HepG2 (cell line): ENCODE data around the gene SEC24A. TPM values are rescaled to one million over a fixed set of nuclear protein-coding genes. Genes with fewer than 3 reads are reported as not detected.

Experiments
- BRD4 ChIP-seq: sonication (generic); formaldehyde crosslinking; IDR thresholded peaks from 2 replicates; pipeline ENCODE4 v1.4.0; 2020; ENCODE audit warnings: missing genetic modification reagents
- CHD2 ChIP-seq: IDR thresholded peaks from 2 replicates; pipeline ENCODE4 v1.6.1; 2011; ENCODE audit warnings: low read depth, low read length, improper control_type of control experiment
- EEA1 ChIP-seq: sonication (generic); formaldehyde crosslinking; IDR thresholded peaks from 2 replicates; pipeline ENCODE4 v1.5.1; 2020; ENCODE audit warnings: mild to moderate bottlenecking, missing genetic modification reagents, borderline replicate concordance
- ERF ChIP-seq: IDR thresholded peaks from 2 replicates; pipeline ENCODE4 v1.6.1; 2018; ENCODE audit warnings: missing biosample characterization, missing genetic modification reagents
- FOXM1 ChIP-seq: sonication (generic); formaldehyde crosslinking; IDR thresholded peaks from 2 replicates; pipeline ENCODE4 v1.5.0; 2020; ENCODE audit warnings: missing genetic modification reagents
- ISX ChIP-seq: sonication (generic); formaldehyde crosslinking; conservative IDR thresholded peaks from 2 replicates; pipeline ENCODE4 v1.5.0; 2020; ENCODE audit warnings: missing genetic modification reagents
- SRF ChIP-seq: IDR thresholded peaks from 2 replicates; pipeline ENCODE4 v1.6.1; 2011; ENCODE audit warnings: mild to moderate bottlenecking, low read depth, low read length, moderate library complexity
- SRSF9 ChIP-seq: fragments of 200-400 bp; formaldehyde crosslinking; IDR thresholded peaks from 2 replicates; pipeline ENCODE4 v1.6.1; 2018; ENCODE audit warnings: borderline replicate concordance, mild to moderate bottlenecking, low read depth, low read length; ENCODE audit not compliant: insufficient read depth, poor library complexity, severe bottlenecking
- ZNF205 ChIP-seq: IDR thresholded peaks from 2 replicates; pipeline ENCODE4 v1.6.1; 2018; ENCODE audit warnings: missing biosample characterization, missing genetic modification reagents
- ZNF557 ChIP-seq: sonication (generic); formaldehyde crosslinking; IDR thresholded peaks from 2 replicates; pipeline ENCODE4 v1.4.0; 2020; ENCODE audit warnings: missing genetic modification reagents
- ZNF564 ChIP-seq: sonication (generic); formaldehyde crosslinking; IDR thresholded peaks from 2 replicates; pipeline ENCODE4 v1.8.1; 2023; ENCODE audit warnings: mild to moderate bottlenecking, missing genetic modification reagents
- ZNF788 ChIP-seq: sonication (generic); formaldehyde crosslinking; IDR thresholded peaks from 2 replicates; pipeline ENCODE4 v1.5.0; 2020; ENCODE audit warnings: mild to moderate bottlenecking, missing genetic modification reagents, borderline replicate concordance
- ZNF883 ChIP-seq: sonication (generic); formaldehyde crosslinking; IDR thresholded peaks from 2 replicates; pipeline ENCODE4 v1.5.1; 2020; ENCODE audit warnings: mild to moderate bottlenecking, missing genetic modification reagents; ENCODE audit errors: not compliant biosample characterization
- polyA plus RNA-seq, 8 experiments: library from polyadenylated mRNA; depleted of rRNA in 3 of 8; stranded (reverse) in 7 of 8; unstranded in 1 of 8; fragments of >200 nt; fragmentation: Illumina TruSeq in 4 of 8; extraction: Trizol in 4 of 8; gene quantifications; 2 replicates each; pipeline versions ENCODE4 v1.2.1 to v1.2.3, GENCODE V29; 2011 to 2016; ENCODE audit warnings: low read depth in 4 of 8, missing spikeins in 1 of 8, mixed read lengths in 1 of 8; ENCODE audit not compliant: insufficient read depth in 1 of 8
- total RNA-seq, 5 experiments: library from RNA; depleted of rRNA; stranded (reverse); fragments of >200 nt; fragmentation: Illumina TruSeq; extraction: Trizol; gene quantifications; 2 replicates each; pipeline ENCODE4 v1.2.3, GENCODE V29; 2016; ENCODE audit warnings: low read depth in 1 of 5
- TF ChIP-seq, protein P1 (sequence below): sonication (generic); formaldehyde crosslinking; IDR thresholded peaks from 2 replicates; pipeline ENCODE4 v1.4.0; 2020; ENCODE audit warnings: mild to moderate bottlenecking, missing genetic modification reagents
- TF ChIP-seq, protein P2 (sequence below): sonication (generic); formaldehyde crosslinking; IDR thresholded peaks from 2 replicates; pipeline ENCODE4 v1.4.0; 2020; ENCODE audit warnings: missing genetic modification reagents, borderline replicate concordance
- TF ChIP-seq, protein P3 (sequence below): sonication (generic); formaldehyde crosslinking; IDR thresholded peaks from 2 replicates; pipeline ENCODE4 v1.5.1; 2020; ENCODE audit warnings: mild to moderate bottlenecking, missing genetic modification reagents, moderate library complexity

Gene SEC24A
- total and polyA plus RNA-seq, 2 of the 13 experiments (the other 11 are each of a cell fraction or from before 2014, with no cell fraction given), result 30.5 to 56.8 TPM

GRCh38 chr5:134758504-134759341 is 110.1 kb downstream of the SEC24A start, which contains the start of gene DDX46 (continued):
- peak; percentile 86; the same call in 1 of the 2 replicates for TF ChIP-seq ZNF205
- TF ChIP-seq BRD4 (CRISPR knock-in tag), result peak; percentile 90
- 0 out of 2 replicates have a peak, but pooled peaks have one; percentile 85 for TF ChIP-seq EEA1 (CRISPR knock-in tag)
- no peak for TF ChIP-seq FOXM1 (CRISPR knock-in tag)
- TF ChIP-seq ZNF883 (CRISPR knock-in tag), result no peak
- TF ChIP-seq, protein P1, sequence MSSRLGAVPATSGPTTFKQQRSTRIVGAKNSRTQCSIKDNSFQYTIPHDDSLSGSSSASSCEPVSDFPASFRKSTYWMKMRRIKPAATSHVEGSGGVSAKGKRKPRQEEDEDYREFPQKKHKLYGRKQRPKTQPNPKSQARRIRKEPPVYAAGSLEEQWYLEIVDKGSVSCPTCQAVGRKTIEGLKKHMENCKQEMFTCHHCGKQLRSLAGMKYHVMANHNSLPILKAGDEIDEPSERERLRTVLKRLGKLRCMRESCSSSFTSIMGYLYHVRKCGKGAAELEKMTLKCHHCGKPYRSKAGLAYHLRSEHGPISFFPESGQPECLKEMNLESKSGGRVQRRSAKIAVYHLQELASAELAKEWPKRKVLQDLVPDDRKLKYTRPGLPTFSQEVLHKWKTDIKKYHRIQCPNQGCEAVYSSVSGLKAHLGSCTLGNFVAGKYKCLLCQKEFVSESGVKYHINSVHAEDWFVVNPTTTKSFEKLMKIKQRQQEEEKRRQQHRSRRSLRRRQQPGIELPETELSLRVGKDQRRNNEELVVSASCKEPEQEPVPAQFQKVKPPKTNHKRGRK (CRISPR knock-in tag), result no peak
- peak; percentile 96 for TF ChIP-seq ERF (CRISPR knock-in tag)
- TF ChIP-seq, protein P2, sequence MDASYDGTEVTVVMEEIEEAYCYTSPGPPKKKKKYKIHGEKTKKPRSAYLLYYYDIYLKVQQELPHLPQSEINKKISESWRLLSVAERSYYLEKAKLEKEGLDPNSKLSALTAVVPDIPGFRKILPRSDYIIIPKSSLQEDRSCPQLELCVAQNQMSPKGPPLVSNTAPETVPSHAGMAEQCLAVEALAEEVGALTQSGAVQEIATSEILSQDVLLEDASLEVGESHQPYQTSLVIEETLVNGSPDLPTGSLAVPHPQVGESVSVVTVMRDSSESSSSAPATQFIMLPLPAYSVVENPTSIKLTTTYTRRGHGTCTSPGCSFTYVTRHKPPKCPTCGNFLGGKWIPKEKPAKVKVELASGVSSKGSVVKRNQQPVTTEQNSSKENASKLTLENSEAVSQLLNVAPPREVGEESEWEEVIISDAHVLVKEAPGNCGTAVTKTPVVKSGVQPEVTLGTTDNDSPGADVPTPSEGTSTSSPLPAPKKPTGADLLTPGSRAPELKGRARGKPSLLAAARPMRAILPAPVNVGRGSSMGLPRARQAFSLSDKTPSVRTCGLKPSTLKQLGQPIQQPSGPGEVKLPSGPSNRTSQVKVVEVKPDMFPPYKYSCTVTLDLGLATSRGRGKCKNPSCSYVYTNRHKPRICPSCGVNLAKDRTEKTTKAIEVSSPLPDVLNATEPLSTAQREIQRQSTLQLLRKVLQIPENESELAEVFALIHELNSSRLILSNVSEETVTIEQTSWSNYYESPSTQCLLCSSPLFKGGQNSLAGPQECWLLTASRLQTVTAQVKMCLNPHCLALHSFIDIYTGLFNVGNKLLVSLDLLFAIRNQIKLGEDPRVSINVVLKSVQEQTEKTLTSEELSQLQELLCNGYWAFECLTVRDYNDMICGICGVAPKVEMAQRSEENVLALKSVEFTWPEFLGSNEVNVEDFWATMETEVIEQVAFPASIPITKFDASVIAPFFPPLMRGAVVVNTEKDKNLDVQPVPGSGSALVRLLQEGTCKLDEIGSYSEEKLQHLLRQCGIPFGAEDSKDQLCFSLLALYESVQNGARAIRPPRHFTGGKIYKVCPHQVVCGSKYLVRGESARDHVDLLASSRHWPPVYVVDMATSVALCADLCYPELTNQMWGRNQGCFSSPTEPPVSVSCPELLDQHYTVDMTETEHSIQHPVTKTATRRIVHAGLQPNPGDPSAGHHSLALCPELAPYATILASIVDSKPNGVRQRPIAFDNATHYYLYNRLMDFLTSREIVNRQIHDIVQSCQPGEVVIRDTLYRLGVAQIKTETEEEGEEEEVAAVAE (CRISPR knock-in tag), result peak; percentile 90; the same call in 1 of the 2 replicates
- peak; percentile 60; the same call in 1 of the 2 replicates for TF ChIP-seq ZNF564 (CRISPR knock-in tag)
- TF ChIP-seq SRF, result no peak
- TF ChIP-seq CHD2, result no peak
- TF ChIP-seq ZNF557 (CRISPR knock-in tag), result 0 out of 2 replicates have a peak, but pooled peaks have one; percentile 80
- 0 out of 2 replicates have a peak, but pooled peaks have one; percentile 38 for TF ChIP-seq ISX (CRISPR knock-in tag)
- TF ChIP-seq, protein P3, sequence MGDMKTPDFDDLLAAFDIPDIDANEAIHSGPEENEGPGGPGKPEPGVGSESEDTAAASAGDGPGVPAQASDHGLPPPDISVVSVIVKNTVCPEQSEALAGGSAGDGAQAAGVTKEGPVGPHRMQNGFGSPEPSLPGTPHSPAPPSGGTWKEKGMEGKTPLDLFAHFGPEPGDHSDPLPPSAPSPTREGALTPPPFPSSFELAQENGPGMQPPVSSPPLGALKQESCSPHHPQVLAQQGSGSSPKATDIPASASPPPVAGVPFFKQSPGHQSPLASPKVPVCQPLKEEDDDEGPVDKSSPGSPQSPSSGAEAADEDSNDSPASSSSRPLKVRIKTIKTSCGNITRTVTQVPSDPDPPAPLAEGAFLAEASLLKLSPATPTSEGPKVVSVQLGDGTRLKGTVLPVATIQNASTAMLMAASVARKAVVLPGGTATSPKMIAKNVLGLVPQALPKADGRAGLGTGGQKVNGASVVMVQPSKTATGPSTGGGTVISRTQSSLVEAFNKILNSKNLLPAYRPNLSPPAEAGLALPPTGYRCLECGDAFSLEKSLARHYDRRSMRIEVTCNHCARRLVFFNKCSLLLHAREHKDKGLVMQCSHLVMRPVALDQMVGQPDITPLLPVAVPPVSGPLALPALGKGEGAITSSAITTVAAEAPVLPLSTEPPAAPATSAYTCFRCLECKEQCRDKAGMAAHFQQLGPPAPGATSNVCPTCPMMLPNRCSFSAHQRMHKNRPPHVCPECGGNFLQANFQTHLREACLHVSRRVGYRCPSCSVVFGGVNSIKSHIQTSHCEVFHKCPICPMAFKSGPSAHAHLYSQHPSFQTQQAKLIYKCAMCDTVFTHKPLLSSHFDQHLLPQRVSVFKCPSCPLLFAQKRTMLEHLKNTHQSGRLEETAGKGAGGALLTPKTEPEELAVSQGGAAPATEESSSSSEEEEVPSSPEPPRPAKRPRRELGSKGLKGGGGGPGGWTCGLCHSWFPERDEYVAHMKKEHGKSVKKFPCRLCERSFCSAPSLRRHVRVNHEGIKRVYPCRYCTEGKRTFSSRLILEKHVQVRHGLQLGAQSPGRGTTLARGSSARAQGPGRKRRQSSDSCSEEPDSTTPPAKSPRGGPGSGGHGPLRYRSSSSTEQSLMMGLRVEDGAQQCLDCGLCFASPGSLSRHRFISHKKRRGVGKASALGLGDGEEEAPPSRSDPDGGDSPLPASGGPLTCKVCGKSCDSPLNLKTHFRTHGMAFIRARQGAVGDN (CRISPR knock-in tag), result peak; percentile 96
- no peak for TF ChIP-seq SRSF9
- peak; percentile 99 for TF ChIP-seq ZNF788 (CRISPR knock-in tag)
